ENCODE data around the gene GLIPR1L2. TPM values are rescaled to one million over a fixed set of nuclear protein-coding genes. Genes with fewer than 3 reads are reported as not detected.

The GLIPR1L2 gene
- total RNA-seq, 2 donors from 2014 or later: 0.58 TPM; not detected in 1

- DNase-seq: peak; percentile 61
- H3K4me3 Mint-ChIP-seq: no peak overlapping the region
- H3K4me1 Mint-ChIP-seq: no peaks in the 10 kb centered on the region
These were observed 40.9 kb upstream of the GLIPR1L2 start for GRCh38 chr12:75349946-75350345.

GRCh38 chr12:75350413-75350812 lies 40.5 kb upstream of the GLIPR1L2 start:
- Histone ChIP-seq H3K36me3 (ENCODE audit: control insufficient read depth, insufficient read depth, low read length) (no peaks in the 10 kb centered on the region), H3K27me3 (ENCODE audit: control insufficient read depth, insufficient read depth, low read length, poor library complexity, severe bottlenecking) (no peaks in the 10 kb centered on the region), H3K9ac (ENCODE audit: extremely low read depth, low read length, poor library complexity, severe bottlenecking) (no peak overlapping the region), H3K27ac (ENCODE audit: low read depth, low read length) (no peak overlapping the region), H3K4me3 (ENCODE audit: low read length) (no peak overlapping the region), H3K4me1 (ENCODE audit: control insufficient read depth, insufficient read depth, low read length) (peaks cover 4% of the 10 kb centered on the region), H3K9me3 (ENCODE audit: control insufficient read depth, low read length) (peaks cover 6% of the 10 kb centered on the region)
- Mint-ChIP-seq H3K9me3 (peaks cover 16% of the 10 kb centered on the region), H3K36me3 (ENCODE audit: low read depth) (peaks cover 5% of the 10 kb centered on the region), H3K27me3 (ENCODE audit: insufficient read depth) (no peaks in the 10 kb centered on the region), H3K4me3 (no peak overlapping the region), H3K27ac (no peak overlapping the region), H3K4me1 (no peaks in the 10 kb centered on the region)
- WGBS, 2 experiments (ENCODE audit: insufficient coverage in 1 of 2, insufficient read length in 1 of 2): 86 to 100% methylated on average over 2 of the region's 2 CpGs
- TF ChIP-seq CTCF (conservative IDR thresholded peaks at IDR 0.05): no peak
- no peak for DNase-seq

More at GRCh38 chr12:75349946-75350345, 40.9 kb upstream of the GLIPR1L2 start:
- no peak for TF ChIP-seq CTCF (conservative IDR thresholded peaks at IDR 0.05)
- H3K27me3 Mint-ChIP-seq (ENCODE audit: insufficient read depth): no peaks in the 10 kb centered on the region
- Histone ChIP-seq H3K4me3 (ENCODE audit: low read length) (no peak overlapping the region), H3K9me3 (ENCODE audit: control insufficient read depth, low read length) (peaks cover 3% of the 10 kb centered on the region), H3K27me3 (ENCODE audit: control insufficient read depth, insufficient read depth, low read length, poor library complexity, severe bottlenecking) (no peaks in the 10 kb centered on the region), H3K4me1 (ENCODE audit: control insufficient read depth, insufficient read depth, low read length) (peaks cover 4% of the 10 kb centered on the region), H3K27ac (ENCODE audit: low read depth, low read length) (no peak overlapping the region), H3K9ac (ENCODE audit: extremely low read depth, low read length, poor library complexity, severe bottlenecking) (no peak overlapping the region), H3K36me3 (ENCODE audit: control insufficient read depth, insufficient read depth, low read length) (no peaks in the 10 kb centered on the region)
- 93% methylated on average over 4 of the region's 4 CpGs; no CpG with 5 or more reads in 1 of the 2 experiments for WGBS, 2 experiments (ENCODE audit: insufficient coverage in 1 of 2, insufficient read length in 1 of 2)
- peaks cover 11% of the 10 kb centered on the region for H3K9me3 Mint-ChIP-seq
- peaks cover under 1% of the 10 kb centered on the region for H3K36me3 Mint-ChIP-seq (ENCODE audit: low read depth)
- H3K27ac Mint-ChIP-seq: no peak overlapping the region

GRCh38 chr12:75354011-75354410 lies 36.9 kb upstream of the GLIPR1L2 start:
- H3K27me3 Mint-ChIP-seq (ENCODE audit: insufficient read depth): no peaks in the 10 kb centered on the region
- TF ChIP-seq CTCF (conservative IDR thresholded peaks at IDR 0.05): no peak
- Histone ChIP-seq H3K9me3 (ENCODE audit: control insufficient read depth, low read length) (peaks cover 6% of the 10 kb centered on the region), H3K9ac (ENCODE audit: extremely low read depth, low read length, poor library complexity, severe bottlenecking) (no peak overlapping the region), H3K4me3 (ENCODE audit: low read length) (no peak overlapping the region), H3K27me3 (ENCODE audit: control insufficient read depth, insufficient read depth, low read length, poor library complexity, severe bottlenecking) (no peaks in the 10 kb centered on the region), H3K4me1 (ENCODE audit: control insufficient read depth, insufficient read depth, low read length) (peaks cover 4% of the 10 kb centered on the region), H3K36me3 (ENCODE audit: control insufficient read depth, insufficient read depth, low read length) (no peaks in the 10 kb centered on the region), H3K27ac (ENCODE audit: low read depth, low read length) (no peak overlapping the region)
- no peaks in the 10 kb centered on the region for H3K4me1 Mint-ChIP-seq
- H3K27ac Mint-ChIP-seq: no peak overlapping the region
- H3K9me3 Mint-ChIP-seq: peaks cover 20% of the 10 kb centered on the region
- H3K36me3 Mint-ChIP-seq (ENCODE audit: low read depth): peaks cover 5% of the 10 kb centered on the region
- no peak overlapping the region for H3K4me3 Mint-ChIP-seq
- no peak for DNase-seq
